Muscle of leg (tissue), 11 donors: ENCODE results near the gene PRKCZ. TPM values are rescaled to one million over a fixed set of nuclear protein-coding genes. Genes with fewer than 3 reads are reported as not detected.
"Not testable (repeated sequence)": the region's sequence is repeated elsewhere in the genome, so short reads cannot be mapped to it uniquely, and the experiment has no call there.

Experiments
- DNase-seq: peaks from one replicate; pipeline ENCODE4 v3.0.0; 2013
- H3K27ac ChIP-seq: one replicate; pipeline ENCODE4 v1.5.1; 2013; ENCODE audit warnings: mild to moderate bottlenecking, low read length, control low read depth
- H3K27me3 ChIP-seq: one replicate; pipeline ENCODE4 v1.6.1; 2013; ENCODE audit warnings: low read length; ENCODE audit not compliant: control insufficient read depth, insufficient read depth
- H3K36me3 ChIP-seq: one replicate; pipeline ENCODE4 v1.6.1; 2013; ENCODE audit warnings: low read length; ENCODE audit not compliant: control insufficient read depth, insufficient read depth
- H3K4me1 ChIP-seq: one replicate; pipeline ENCODE4 v1.6.1; 2013; ENCODE audit warnings: low read length; ENCODE audit not compliant: control insufficient read depth, insufficient read depth
- H3K4me3 ChIP-seq: one replicate; pipeline ENCODE4 v1.5.1; 2013; ENCODE audit warnings: low read length, control low read depth
- H3K9me3 ChIP-seq: replicated peaks from 2 replicates; pipeline ENCODE4 v1.6.1; 2013; ENCODE audit warnings: low read depth, low read length; ENCODE audit not compliant: control insufficient read depth
- WGBS: methylation state at CpG from one replicate; pipeline ENCODE4 v1.1.5; 2013; ENCODE audit warnings: missing lambda C conversion rate; ENCODE audit not compliant: insufficient coverage; 5-methylcytosine and 5-hydroxymethylcytosine counted together
- polyA plus RNA-seq, 8 donors: library from polyadenylated mRNA; unstranded; fragments of 120-200 nt; gene quantifications; one replicate each; pipeline versions ENCODE4 v1.2.1 to v1.2.3, GENCODE V29; 2013; ENCODE audit warnings: inconsistent platforms in 1 of 8, low replicate concordance in 1 of 8; ENCODE audit not compliant: insufficient read length in 8 of 8, insufficient read depth in 1 of 8
- total RNA-seq: library from RNA; stranded (reverse); fragments of 120-200 nt; gene quantifications from one replicate; pipeline ENCODE4 v1.2.4, GENCODE V29; 2013

Gene PRKCZ
- total and polyA plus RNA-seq, 9 donors = 4.0 to 10.5 (median 5.7) TPM

GRCh38 chr1:2134621-2135307 is 84.6 kb downstream of the PRKCZ start:
- Histone ChIP-seq H3K27ac (peak overlapping the region; percentile 97), H3K9me3 (no peaks in the 10 kb centered on the region), H3K4me3 (no peak overlapping the region), H3K4me1 (peaks cover 47% of the 10 kb centered on the region), H3K36me3 (no peaks in the 10 kb centered on the region), H3K27me3 (peaks cover 6% of the 10 kb centered on the region)
- 56% methylated on average over 36 of the region's 40 CpGs for WGBS
- peak; percentile 43 for DNase-seq

DNA sequence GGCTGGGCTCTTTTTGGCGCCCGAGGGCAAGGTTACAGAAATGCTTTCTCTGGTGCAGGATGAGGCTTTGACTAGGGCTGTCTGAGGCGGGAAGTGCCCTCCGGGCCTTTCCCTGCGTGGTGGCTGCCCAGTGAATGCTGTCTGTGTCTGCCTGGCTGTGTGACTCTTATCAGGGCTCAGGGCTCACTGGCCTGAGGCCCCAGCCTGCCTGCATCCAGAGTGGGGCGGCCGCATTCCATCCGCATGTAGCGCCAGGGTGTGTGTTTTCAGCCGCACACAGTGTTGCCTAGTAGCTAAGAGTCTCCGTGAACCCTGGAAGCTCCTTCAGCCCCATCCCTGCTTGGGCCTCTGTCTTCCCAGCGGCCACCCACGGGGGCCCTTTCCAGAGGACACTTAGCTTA is 85.2 kb downstream of the PRKCZ start:
- Histone ChIP-seq H3K27me3 (peaks cover 6% of the 10 kb centered on the region), H3K36me3 (no peaks in the 10 kb centered on the region), H3K9me3 (no peaks in the 10 kb centered on the region), H3K4me3 (no peak overlapping the region), H3K4me1 (peaks cover 47% of the 10 kb centered on the region), H3K27ac (peak overlapping the region; percentile 97)
- WGBS = 32% methylated on average over 11 of the region's 13 CpGs
- DNase-seq = peak; percentile 97

- peaks cover 47% of the 10 kb centered on the region for H3K4me1 ChIP-seq
- H3K27me3 ChIP-seq = peaks cover 6% of the 10 kb centered on the region
- peak overlapping the region; percentile 97 for H3K27ac ChIP-seq
- no peak for DNase-seq
- H3K9me3 ChIP-seq = no peaks in the 10 kb centered on the region
- no peaks in the 10 kb centered on the region for H3K36me3 ChIP-seq
- H3K4me3 ChIP-seq = no peak overlapping the region
- 70% methylated on average over 8 of the region's 10 CpGs for WGBS
Measured at GRCh38 chr1:2135941-2136340, 85.7 kb downstream of the PRKCZ start.

GRCh38 chr1:2136386-2137235 is 86.4 kb downstream of the PRKCZ start:
- Histone ChIP-seq H3K4me3 (no peak overlapping the region), H3K9me3 (no peaks in the 10 kb centered on the region), H3K27ac (peak overlapping the region; percentile 97), H3K4me1 (peaks cover 47% of the 10 kb centered on the region), H3K36me3 (no peaks in the 10 kb centered on the region), H3K27me3 (peaks cover 6% of the 10 kb centered on the region)
- 51% methylated on average over 15 of the region's 19 CpGs for WGBS
- peak; percentile 56 for DNase-seq

- Histone ChIP-seq H3K27ac (no peak overlapping the region), H3K36me3 (no peaks in the 10 kb centered on the region), H3K4me3 (no peak overlapping the region), H3K9me3 (no peaks in the 10 kb centered on the region), H3K27me3 (peaks cover 6% of the 10 kb centered on the region), H3K4me1 (peaks cover 41% of the 10 kb centered on the region)
- 81% methylated on average over 18 of the region's 29 CpGs for WGBS
- DNase-seq = no peak
Measured at GRCh38 chr1:2137257-2138121, 87.3 kb downstream of the PRKCZ start.

DNA sequence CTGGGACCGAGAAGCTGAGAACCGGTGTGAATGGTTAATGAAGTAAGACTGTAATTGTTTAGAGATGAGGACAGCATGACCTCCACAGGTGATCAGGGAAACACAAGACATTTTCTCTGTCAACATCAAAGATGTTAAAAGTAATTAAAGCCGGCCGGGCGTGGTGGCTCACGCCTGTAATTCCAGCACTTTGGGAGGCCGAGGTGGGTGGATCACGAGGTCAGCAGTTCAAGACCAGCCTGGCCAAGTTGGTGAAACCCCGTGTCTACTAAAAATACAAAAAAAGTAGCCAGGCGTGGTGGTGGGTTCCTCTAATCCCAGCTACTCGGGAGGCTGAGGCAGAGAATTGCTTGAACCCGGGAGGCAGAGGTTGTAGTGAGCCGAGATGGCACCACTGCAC is 88.9 kb downstream of the PRKCZ start:
- not testable (repeated sequence) for H3K9me3 ChIP-seq, H3K27ac ChIP-seq, H3K36me3 ChIP-seq, H3K4me3 ChIP-seq, DNase-seq, H3K27me3 ChIP-seq
- 93% methylated on average over 9 of the region's 13 CpGs for WGBS
- peaks cover 29% of the 10 kb centered on the region for H3K4me1 ChIP-seq

DNA sequence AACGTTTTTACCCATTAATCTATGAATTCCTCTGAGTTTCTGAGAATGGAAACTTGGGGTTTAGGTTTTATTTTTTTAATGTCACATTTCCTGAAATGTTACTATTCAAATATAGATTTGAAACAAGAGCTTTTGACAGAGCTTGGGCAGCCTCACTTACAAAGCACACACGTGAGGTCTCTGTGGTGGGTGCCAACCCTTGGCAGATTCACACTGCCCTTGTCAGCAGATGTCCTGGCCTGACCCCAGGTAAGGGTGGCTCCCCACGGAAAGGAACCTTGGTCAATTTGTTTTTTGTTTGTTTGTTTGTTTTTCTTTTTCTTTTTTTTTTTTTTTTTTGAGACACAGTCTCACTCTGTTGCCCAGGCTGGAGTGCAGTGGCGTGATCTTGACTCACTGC is 90.8 kb downstream of the PRKCZ start:
- DNase-seq = no peak
- WGBS = no CpG with 5 or more reads among the region's 4 CpGs
- Histone ChIP-seq H3K4me3 (no peak overlapping the region), H3K36me3 (no peaks in the 10 kb centered on the region), H3K27ac (no peak overlapping the region), H3K27me3 (peaks cover 6% of the 10 kb centered on the region), H3K9me3 (no peaks in the 10 kb centered on the region), H3K4me1 (peaks cover 13% of the 10 kb centered on the region)

- H3K4me1 ChIP-seq = no peaks in the 10 kb centered on the region
- WGBS = 89% methylated on average over 29 of the region's 30 CpGs
- no peak overlapping the region for H3K4me3 ChIP-seq
- H3K27ac ChIP-seq = no peak overlapping the region
- H3K36me3 ChIP-seq = no peaks in the 10 kb centered on the region
- DNase-seq = no peak
- H3K9me3 ChIP-seq = no peaks in the 10 kb centered on the region
- H3K27me3 ChIP-seq = no peaks in the 10 kb centered on the region
Measured at GRCh38 chr1:2143814-2144500, 93.7 kb downstream of the PRKCZ start.

DNA sequence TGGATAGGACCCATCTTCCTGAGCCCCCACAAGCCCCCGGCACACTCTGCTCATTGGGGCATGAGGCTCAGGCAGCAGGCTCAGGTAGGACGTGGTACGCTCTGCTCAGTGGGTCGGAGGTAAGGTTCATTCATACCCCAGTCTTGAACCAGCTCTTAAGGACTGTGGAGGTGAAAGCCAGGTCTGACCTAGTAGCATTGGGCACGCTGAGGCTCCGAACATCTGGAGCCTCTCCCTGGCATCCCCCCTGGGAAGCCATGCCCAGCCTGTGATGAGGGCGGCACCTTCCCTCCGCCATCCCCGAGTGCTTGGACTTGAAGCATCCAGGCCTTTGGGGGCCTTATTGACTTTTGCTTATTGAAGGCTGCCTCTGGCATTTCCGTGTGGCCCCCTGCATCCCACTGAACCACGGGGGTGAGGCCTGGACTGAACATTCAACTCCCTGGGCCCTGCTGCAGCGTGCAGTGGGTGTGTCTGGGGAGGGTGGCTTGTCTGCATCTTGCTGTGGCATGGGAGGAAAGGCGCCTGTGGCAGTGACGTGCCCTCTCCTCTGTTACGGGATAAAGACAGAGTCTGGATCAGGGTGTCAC is 94.4 kb downstream of the PRKCZ start:
- WGBS = 93% methylated on average over 12 of the region's 15 CpGs
- Histone ChIP-seq H3K4me3 (no peak overlapping the region), H3K36me3 (no peaks in the 10 kb centered on the region), H3K4me1 (no peaks in the 10 kb centered on the region), H3K27ac (no peak overlapping the region), H3K27me3 (no peaks in the 10 kb centered on the region), H3K9me3 (no peaks in the 10 kb centered on the region)
- no peak for DNase-seq
